Mesothelial cell of epicardium (in vitro differentiated cells): Measurements from ENCODE around the gene MYLK. TPM values are rescaled to one million over a fixed set of nuclear protein-coding genes. Genes with fewer than 3 reads are reported as not detected.
A peak's percentile ranks its signal among the peaks of the same experiment; 100 is the strongest.

ENCODE experiments used
- DNase-seq, 2 experiments: peaks; one replicate each; pipeline ENCODE4 v3.0.0; 2021; ENCODE audit warnings: low spot score in 2 of 2; ENCODE audit not compliant: unreplicated experiment in 2 of 2
- H3K27ac Mint-ChIP-seq: 2 replicates; pipeline ENCODE4 v1.8.0; 2021; ENCODE audit warnings: mixed read lengths
- H3K27me3 Mint-ChIP-seq: 2 replicates; pipeline ENCODE4 v1.8.0; 2021; ENCODE audit warnings: low read depth, mixed read lengths
- H3K36me3 Mint-ChIP-seq: 2 replicates; pipeline ENCODE4 v1.8.0; 2021; ENCODE audit warnings: mixed read lengths
- H3K4me1 Mint-ChIP-seq: 2 replicates; pipeline ENCODE4 v1.8.0; 2021; ENCODE audit warnings: mixed read lengths
- H3K4me3 Mint-ChIP-seq: 2 replicates; pipeline ENCODE4 v1.8.0; 2021; ENCODE audit warnings: mild to moderate bottlenecking, moderate library complexity, mixed read lengths
- H3K9me3 Mint-ChIP-seq: 2 replicates; pipeline ENCODE4 v1.8.0; 2021; ENCODE audit warnings: mixed read lengths
- total RNA-seq: library from RNA; stranded (reverse); gene quantifications from 3 replicates; pipeline ENCODE4 v1.2.1, GENCODE V29; 2021
- TF ChIP-seq, protein P1 (sequence below): fragments of 200-600 bp; sonication (generic); IDR thresholded peaks from one replicate; pipeline ENCODE4 v1.5.0; 2021; ENCODE audit warnings: antibody characterized with exemption; ENCODE audit not compliant: unreplicated experiment

MYLK gene
- total RNA-seq, 1 donor from 2014 or later = 14.3 TPM

DNA sequence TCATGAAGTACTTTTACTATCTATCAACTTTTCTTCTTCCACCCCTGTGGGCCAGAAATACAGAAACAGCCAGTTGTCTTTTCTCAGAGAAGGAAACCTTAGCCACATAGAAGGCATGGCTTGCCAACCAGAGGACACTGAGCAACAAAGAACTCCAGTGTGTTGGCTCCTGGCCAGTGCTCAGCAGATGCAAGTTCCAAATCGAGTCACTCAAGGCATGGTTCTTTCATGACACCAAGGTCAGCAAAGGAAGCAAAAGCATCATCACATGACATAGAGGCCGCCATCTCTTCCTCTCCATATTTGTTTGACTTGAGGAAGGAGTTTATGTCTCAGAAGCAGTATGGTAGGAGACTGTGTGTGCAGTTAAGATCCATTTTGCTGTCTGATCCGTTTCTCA lies 92.2 kb downstream of the MYLK start:
- H3K27me3 Mint-ChIP-seq = peaks cover 3% of the 10 kb centered on the region
- TF ChIP-seq, protein P1, sequence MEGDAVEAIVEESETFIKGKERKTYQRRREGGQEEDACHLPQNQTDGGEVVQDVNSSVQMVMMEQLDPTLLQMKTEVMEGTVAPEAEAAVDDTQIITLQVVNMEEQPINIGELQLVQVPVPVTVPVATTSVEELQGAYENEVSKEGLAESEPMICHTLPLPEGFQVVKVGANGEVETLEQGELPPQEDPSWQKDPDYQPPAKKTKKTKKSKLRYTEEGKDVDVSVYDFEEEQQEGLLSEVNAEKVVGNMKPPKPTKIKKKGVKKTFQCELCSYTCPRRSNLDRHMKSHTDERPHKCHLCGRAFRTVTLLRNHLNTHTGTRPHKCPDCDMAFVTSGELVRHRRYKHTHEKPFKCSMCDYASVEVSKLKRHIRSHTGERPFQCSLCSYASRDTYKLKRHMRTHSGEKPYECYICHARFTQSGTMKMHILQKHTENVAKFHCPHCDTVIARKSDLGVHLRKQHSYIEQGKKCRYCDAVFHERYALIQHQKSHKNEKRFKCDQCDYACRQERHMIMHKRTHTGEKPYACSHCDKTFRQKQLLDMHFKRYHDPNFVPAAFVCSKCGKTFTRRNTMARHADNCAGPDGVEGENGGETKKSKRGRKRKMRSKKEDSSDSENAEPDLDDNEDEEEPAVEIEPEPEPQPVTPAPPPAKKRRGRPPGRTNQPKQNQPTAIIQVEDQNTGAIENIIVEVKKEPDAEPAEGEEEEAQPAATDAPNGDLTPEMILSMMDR = no peak
- DNase-seq = no peak
- no peaks in the 10 kb centered on the region for H3K36me3 Mint-ChIP-seq
- no peak overlapping the region for H3K27ac Mint-ChIP-seq
- H3K9me3 Mint-ChIP-seq = peaks cover 4% of the 10 kb centered on the region
- peaks cover 28% of the 10 kb centered on the region for H3K4me1 Mint-ChIP-seq
- H3K4me3 Mint-ChIP-seq = no peak overlapping the region

DNA sequence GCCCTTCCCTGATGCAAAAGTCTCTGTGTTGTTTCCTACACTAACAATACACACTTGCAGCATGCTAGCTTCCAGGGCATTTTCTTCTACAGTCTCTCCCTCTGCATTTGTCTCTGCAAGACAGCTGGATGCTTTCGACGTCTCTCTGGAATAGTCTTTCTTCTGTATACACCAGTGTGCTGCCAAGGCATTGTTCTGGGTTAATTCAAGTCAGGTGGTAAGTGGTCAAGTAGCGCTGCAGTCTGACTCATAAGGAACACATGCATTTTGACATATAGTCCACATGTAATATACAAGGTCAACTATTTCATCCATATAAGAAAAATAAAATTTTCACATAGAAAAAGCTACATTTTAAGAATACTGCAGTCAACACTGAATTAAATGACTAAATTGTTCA lies 92.7 kb downstream of the MYLK start:
- Mint-ChIP-seq H3K27me3 (peaks cover 3% of the 10 kb centered on the region), H3K4me1 (peaks cover 28% of the 10 kb centered on the region), H3K9me3 (peaks cover 4% of the 10 kb centered on the region), H3K27ac (no peak overlapping the region), H3K36me3 (no peaks in the 10 kb centered on the region), H3K4me3 (no peak overlapping the region)
- TF ChIP-seq, protein P1 = no peak
- DNase-seq = no peak

DNA sequence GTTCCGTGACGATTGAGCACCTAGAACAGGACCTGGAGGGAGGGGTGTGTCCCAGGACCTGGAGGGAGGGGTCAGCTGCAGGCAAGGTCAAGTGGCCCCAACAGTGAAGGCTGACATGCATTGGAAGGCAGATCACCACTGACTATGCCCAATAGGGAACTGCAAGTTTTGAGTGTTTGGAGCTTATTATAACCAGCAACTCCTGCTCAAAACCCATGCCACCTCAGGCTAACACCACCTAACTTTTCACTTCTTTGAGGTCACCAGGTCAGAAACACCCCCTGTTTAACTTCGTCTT lies 93.1 kb downstream of the MYLK start:
- DNase-seq = no peak
- no peak overlapping the region for H3K27ac Mint-ChIP-seq
- peaks cover 3% of the 10 kb centered on the region for H3K27me3 Mint-ChIP-seq
- peaks cover 28% of the 10 kb centered on the region for H3K4me1 Mint-ChIP-seq
- H3K9me3 Mint-ChIP-seq = peaks cover 4% of the 10 kb centered on the region
- TF ChIP-seq, protein P1 = no peak
- H3K4me3 Mint-ChIP-seq = no peak overlapping the region
- H3K36me3 Mint-ChIP-seq = no peaks in the 10 kb centered on the region

DNA sequence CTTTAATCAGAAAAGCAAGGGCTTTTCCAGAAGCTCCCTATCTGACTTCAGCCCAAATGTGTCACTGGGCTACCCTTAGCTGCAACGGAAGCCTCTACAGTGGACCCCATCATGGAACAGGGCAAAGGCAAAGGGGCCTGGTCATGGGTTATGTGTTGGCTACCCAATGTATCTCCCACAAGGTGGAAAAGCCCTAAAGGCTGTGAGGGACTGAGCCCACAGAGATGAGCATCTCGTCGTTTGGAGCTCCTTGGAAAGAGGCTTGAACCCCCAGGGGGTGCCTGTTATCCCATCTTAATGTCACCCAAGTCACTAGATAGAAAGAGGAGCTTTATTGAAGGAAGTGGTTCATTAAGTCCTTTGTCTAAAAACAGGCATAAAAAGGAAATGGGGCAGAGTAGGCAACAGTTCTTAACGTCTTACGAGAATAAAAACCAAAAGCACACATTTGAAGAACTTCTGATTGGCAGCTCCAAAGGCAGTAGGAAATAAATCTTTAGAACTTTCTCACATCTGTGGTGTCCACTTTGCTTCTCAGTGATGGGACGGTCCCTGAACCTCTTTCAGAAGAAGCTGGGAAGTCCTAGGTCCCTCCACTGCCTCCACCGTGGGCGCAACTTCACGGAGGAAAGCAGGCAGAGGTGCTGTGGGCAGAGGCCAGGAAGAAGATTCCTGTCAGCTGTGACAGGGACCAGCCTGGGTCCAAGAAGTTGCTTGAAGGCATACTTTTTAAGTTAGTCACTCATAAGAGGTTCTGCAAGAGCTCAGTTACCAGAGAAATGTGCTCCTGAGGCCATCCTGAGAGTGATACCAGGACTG lies 93.7 kb downstream of the MYLK start:
- no peak overlapping the region for H3K27ac Mint-ChIP-seq
- TF ChIP-seq, protein P1 = no peak
- H3K4me3 Mint-ChIP-seq = no peak overlapping the region
- peaks cover 3% of the 10 kb centered on the region for H3K27me3 Mint-ChIP-seq
- H3K4me1 Mint-ChIP-seq = peaks cover 28% of the 10 kb centered on the region
- no peak for DNase-seq
- H3K36me3 Mint-ChIP-seq = no peaks in the 10 kb centered on the region
- peaks cover 4% of the 10 kb centered on the region for H3K9me3 Mint-ChIP-seq

DNA sequence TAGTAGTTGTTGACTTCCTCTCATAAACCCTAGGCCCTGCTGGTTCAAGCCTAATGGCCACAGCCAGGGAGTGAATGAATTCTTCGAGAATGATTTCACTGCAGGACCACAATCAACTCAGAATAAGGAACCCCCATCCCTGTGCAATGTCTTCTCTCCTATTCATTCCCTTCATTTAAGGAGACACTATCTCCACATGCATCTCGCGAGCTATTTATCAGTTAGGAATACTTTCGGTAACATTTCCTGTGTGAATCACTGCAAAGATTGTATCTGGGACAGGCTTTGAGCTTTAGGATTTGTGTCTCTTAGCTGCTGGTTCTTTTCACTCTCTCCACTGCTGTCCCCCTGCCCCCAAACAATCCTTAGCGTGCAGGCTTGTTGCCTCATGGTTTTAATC lies 94.4 kb downstream of the MYLK start:
- Mint-ChIP-seq H3K9me3 (peaks cover 4% of the 10 kb centered on the region), H3K27ac (peak overlapping the region; percentile 18), H3K4me1 (peaks cover 28% of the 10 kb centered on the region), H3K27me3 (peaks cover 3% of the 10 kb centered on the region), H3K4me3 (no peak overlapping the region), H3K36me3 (no peaks in the 10 kb centered on the region)
- no peak for DNase-seq
- TF ChIP-seq, protein P1 = no peak
